Spleen (tissue), 11 donors: ENCODE results near the gene S100A13. TPM values are rescaled to one million over a fixed set of nuclear protein-coding genes. Genes with fewer than 3 reads are reported as not detected.
A peak's percentile ranks its signal among the peaks of the same experiment; 100 is the strongest.

Experiments
- DNase-seq: peaks from one replicate; pipeline ENCODE4 v3.0.0-alpha.2; 2020
- H3K27ac ChIP-seq, 8 donors: fragments of 200-600 bp; sonication (generic) in 7 of 8; 1 replicate in 4 of 8; 2 replicates in 4 of 8; pipeline versions ENCODE4 v1.5.0 to v1.8.0; 2016 to 2021; ENCODE audit warnings: inconsistent platforms in 4 of 8, mild to moderate bottlenecking in 4 of 8, moderate library complexity in 1 of 8
- H3K27me3 ChIP-seq, 7 donors: fragments of 200-600 bp; sonication (generic) in 6 of 7; replicated peaks in 1 of 7; 1 replicate in 4 of 7; 2 replicates in 3 of 7; pipeline versions ENCODE4 v1.5.0 to v1.8.0; 2016 to 2021; ENCODE audit warnings: inconsistent platforms in 3 of 7, mild to moderate bottlenecking in 1 of 7
- H3K36me3 ChIP-seq, 6 donors: fragments of 200-600 bp; sonication (generic) in 5 of 6; 1 replicate in 4 of 6; 2 replicates in 2 of 6; pipeline versions ENCODE4 v1.5.0 to v1.8.0; 2016 to 2021; ENCODE audit warnings: inconsistent platforms in 2 of 6
- H3K4me1 ChIP-seq, 6 donors: fragments of 200-600 bp; sonication (generic) in 5 of 6; 1 replicate in 3 of 6; 2 replicates in 3 of 6; pipeline versions ENCODE4 v1.5.0 to v1.8.0; 2016 to 2021; ENCODE audit warnings: inconsistent platforms in 3 of 6
- H3K4me3 ChIP-seq, 8 donors: fragments of 200-600 bp; sonication (generic) in 7 of 8; 1 replicate in 4 of 8; 2 replicates in 4 of 8; pipeline versions ENCODE4 v1.5.0 to v1.8.0; 2016 to 2021; ENCODE audit warnings: inconsistent platforms in 4 of 8, mild to moderate bottlenecking in 4 of 8, moderate library complexity in 2 of 8
- H3K9me3 ChIP-seq, 8 donors: fragments of 200-600 bp; sonication (generic) in 7 of 8; 1 replicate in 4 of 8; 2 replicates in 4 of 8; pipeline versions ENCODE4 v1.5.0 to v1.8.0; 2016 to 2021; ENCODE audit warnings: inconsistent platforms in 4 of 8
- CTCF ChIP-seq, 11 experiments: fragments of 200-600 bp in 7 of 11; fragments of 450-650 bp in 4 of 11; sonication (generic) in 4 of 11; IDR thresholded peaks in 8 of 11; conservative IDR thresholded peaks in 3 of 11; 1 replicate in 7 of 11; 2 replicates in 4 of 11; pipeline versions ENCODE4 v1.4.0 to v1.8.0; 2016 to 2021; ENCODE audit warnings: antibody characterized with exemption in 11 of 11, inconsistent platforms in 4 of 11, mild to moderate bottlenecking in 1 of 11
- POLR2A ChIP-seq, 3 donors: fragments of 450-650 bp; IDR thresholded peaks; one replicate each; pipeline ENCODE4 v1.5.1; 2017; ENCODE audit warnings: antibody characterized with exemption in 3 of 3, mild to moderate bottlenecking in 1 of 3
- POLR2AphosphoS5 ChIP-seq, 3 donors: sonication (generic); formaldehyde crosslinking; IDR thresholded peaks; one replicate each; pipeline ENCODE4 v1.5.1; 2017; ENCODE audit warnings: antibody characterized with exemption in 3 of 3
- WGBS, 5 donors: extraction: QIAGEN DNeasy Blood & Tissue Kit in 3 of 5; methylation state at CpG; one replicate each; pipeline versions ENCODE4 v1.1.5 to v1.1.7; 2013 to 2018; 5-methylcytosine and 5-hydroxymethylcytosine counted together
- intact Hi-C: fragments of 100-400 bp; cut with DNase I; formaldehyde crosslinking; loops from one replicate; pipeline ENCODE4 v1.15.0; 2023; ENCODE audit warnings: low total_unique reads
- polyA plus RNA-seq, 3 donors: library from polyadenylated mRNA; stranded (reverse); fragments of 200-250 nt; gene quantifications; one replicate each; pipeline ENCODE4 v1.2.1, GENCODE V29; 2013
- total RNA-seq, 7 donors: library from RNA; depleted of rRNA in 3 of 7; stranded (reverse); fragments of >200 nt in 3 of 7; fragmentation: NEBNext Ultra II Directional in 4 of 7; extraction: Animal tissue kit (Norgen Biotek cat#: 25700) in 4 of 7; gene quantifications; one replicate each; pipeline versions ENCODE4 v1.1.0 to v1.2.1, GENCODE V29; 2016 to 2021
- donor health status: healthy with polysubstance abuse.
- donor health status: DM: no; HTN: no; CAD: no; lungs with moderate emphysema.
- donor health status: DM: no; HTN: no; CAD: no.
- donor health status: Bipolar disorder and iron deficiency.
- donor health status: healthy.
- donor health status: DM: no; HTN: no; CAD: no.
- donor health status: DM: yes; HTN: yes; CAD: no.

S100A13 gene
- total and polyA plus RNA-seq, 10 donors = 48.8 to 146 (median 75.5) TPM

GRCh38 chr1:153627715-153628626, 666 bp upstream of the S100A13 start, which contains the start of gene S100A1:
Gene S100A1 (plus strand): TSS chr1:153628434. CDS start chr1:153630522, 2,088 bp downstream.
- no peak for DNase-seq
- H3K36me3 ChIP-seq = peaks cover 0 to 8% (median 0%) of the 10 kb centered on the region in 6 donors
- H3K27ac ChIP-seq = peak within 1 kb of the TSS; percentile 62 to 87 (median 81)
- intact Hi-C loops = no loop called here
- H3K27me3 ChIP-seq = no peaks in the 10 kb centered on the region
- no peaks in the 10 kb centered on the region for H3K9me3 ChIP-seq
- peak within 1 kb of the TSS in 7 of 8 donors; percentile 28 to 62 (median 32) for H3K4me3 ChIP-seq
- TF ChIP-seq CTCF (IDR thresholded peaks at IDR 0.05 in 8 of 11, conservative IDR thresholded peaks at IDR 0.05 in 3 of 11) (peak in 3 of 11 experiments; percentile 5 to 31 (median 17)), POLR2A (IDR thresholded peaks at IDR 0.05) (no peak)
- 70 to 87% (median 78%) methylated on average over 7 to 10 of the region's 10 CpGs for WGBS, 5 donors
- H3K4me1 ChIP-seq = peaks cover 0 to 87% (median 31%) of the 10 kb centered on the region in 6 donors

- Histone ChIP-seq H3K36me3 (peaks cover 0 to 11% (median 0%) of the 10 kb centered on the region in 6 donors), H3K4me3 (peak overlapping the region in 7 of 8 donors; percentile 28 to 62 (median 32)), H3K4me1 (peaks cover 0 to 81% (median 32%) of the 10 kb centered on the region in 6 donors), H3K27ac (peak overlapping the region in 7 of 8 donors; percentile 75 to 87 (median 82)), H3K27me3 (no peaks in the 10 kb centered on the region), H3K9me3 (no peaks in the 10 kb centered on the region)
- no peak for TF ChIP-seq POLR2AphosphoS5 (IDR thresholded peaks at IDR 0.05)
- no peak for TF ChIP-seq CTCF (IDR thresholded peaks at IDR 0.05 in 8 of 11, conservative IDR thresholded peaks at IDR 0.05 in 3 of 11)
- no peak for TF ChIP-seq POLR2A (IDR thresholded peaks at IDR 0.05)
- 65 to 74% (median 72%) methylated on average over 3 of the region's 3 CpGs for WGBS, 5 donors
- intact Hi-C loops = no loop called here
- no peak for DNase-seq
Measured at GRCh38 chr1:153626477-153626903, 815 bp downstream of the S100A13 start.

- WGBS, 5 donors = 91 to 94% (median 91%) methylated on average over 10 of the region's 10 CpGs
- TF ChIP-seq POLR2A (IDR thresholded peaks at IDR 0.05) (no peak), POLR2AphosphoS5 (IDR thresholded peaks at IDR 0.05) (no peak), CTCF (IDR thresholded peaks at IDR 0.05 in 8 of 11, conservative IDR thresholded peaks at IDR 0.05 in 3 of 11) (no peak)
- DNase-seq = no peak
- Histone ChIP-seq H3K4me1 (peaks cover 0 to 71% (median 32%) of the 10 kb centered on the region in 6 donors), H3K4me3 (peak overlapping the region in 1 of 8 donors; percentile 62), H3K27ac (peak overlapping the region in 2 of 8 donors; percentile 27 to 84), H3K27me3 (no peaks in the 10 kb centered on the region), H3K36me3 (peaks cover 0 to 13% (median 0%) of the 10 kb centered on the region in 6 donors), H3K9me3 (no peaks in the 10 kb centered on the region)
- intact Hi-C loops = no loop called here
Measured at GRCh38 chr1:153624965-153625611, 2.2 kb downstream of the S100A13 start.
